Loucy (cell line): ENCODE measurements around the gene TM9SF1.

Experiments used
- CTCF ChIP-seq: fragments of 200-600 bp; sonication (generic); conservative IDR thresholded peaks from 2 replicates; pipeline ENCODE4 v1.5.1; 2014; ENCODE audit warnings: mild to moderate bottlenecking, antibody characterized with exemption, low read length
- EZH2phosphoT487 ChIP-seq: fragments of 200-600 bp; IDR thresholded peaks from 2 replicates; pipeline ENCODE4 v1.6.1; 2018; ENCODE audit warnings: antibody characterized with exemption, mild to moderate bottlenecking, moderate library complexity, borderline replicate concordance

GRCh38 chr14:24189059-24189375 lies 6.2 kb downstream of the TM9SF1 start:
- TF ChIP-seq CTCF (no peak), EZH2phosphoT487 (no peak)
